Activated T-helper 2 cell treated with anti-CD3 and anti-CD28 coated beads, Interferon-gamma antibody, Interleukin-2, Interleukin-4, amounts not matched to agents 10 μg/mL and 5 μg/mL and 100 μg/mL, durations not matched to agents 14 hours and 24 hours and 36 hours (primary cell): ENCODE measurements around the gene NKX3-2. TPM values are rescaled to one million over a fixed set of nuclear protein-coding genes. Genes with fewer than 3 reads are reported as not detected.

ENCODE experiments used
- DNase-seq: peaks from one replicate; pipeline ENCODE4 v3.0.0; 2021; ENCODE audit warnings: low spot score
- H3K27ac Mint-ChIP-seq: one replicate; pipeline ENCODE4 v1.8.0; 2021; ENCODE audit warnings: mixed read lengths
- H3K27me3 Mint-ChIP-seq: one replicate; pipeline ENCODE4 v1.8.0; 2021; ENCODE audit warnings: low read depth, mixed read lengths
- H3K36me3 Mint-ChIP-seq: one replicate; pipeline ENCODE4 v1.8.0; 2021; ENCODE audit warnings: low read depth, mixed read lengths
- H3K4me1 Mint-ChIP-seq: one replicate; pipeline ENCODE4 v1.8.0; 2021; ENCODE audit warnings: low read depth, mixed read lengths
- H3K4me3 Mint-ChIP-seq: one replicate; pipeline ENCODE4 v1.8.0; 2021; ENCODE audit warnings: low read depth, mild to moderate bottlenecking, moderate library complexity, mixed read lengths
- H3K9me3 Mint-ChIP-seq: one replicate; pipeline ENCODE4 v1.8.0; 2021; ENCODE audit warnings: mixed read lengths
- intact Hi-C: fragments of 100-400 bp; cut with micrococcal nuclease; formaldehyde crosslinking; loops from one replicate; pipeline ENCODE4 v1.15.1; 2023
- total RNA-seq: library from RNA; stranded (reverse); gene quantifications from 2 replicates; pipeline ENCODE4 v1.2.3, GENCODE V29; 2022

NKX3-2 gene
- total RNA-seq, 1 donor from 2014 or later: not detected

DNA sequence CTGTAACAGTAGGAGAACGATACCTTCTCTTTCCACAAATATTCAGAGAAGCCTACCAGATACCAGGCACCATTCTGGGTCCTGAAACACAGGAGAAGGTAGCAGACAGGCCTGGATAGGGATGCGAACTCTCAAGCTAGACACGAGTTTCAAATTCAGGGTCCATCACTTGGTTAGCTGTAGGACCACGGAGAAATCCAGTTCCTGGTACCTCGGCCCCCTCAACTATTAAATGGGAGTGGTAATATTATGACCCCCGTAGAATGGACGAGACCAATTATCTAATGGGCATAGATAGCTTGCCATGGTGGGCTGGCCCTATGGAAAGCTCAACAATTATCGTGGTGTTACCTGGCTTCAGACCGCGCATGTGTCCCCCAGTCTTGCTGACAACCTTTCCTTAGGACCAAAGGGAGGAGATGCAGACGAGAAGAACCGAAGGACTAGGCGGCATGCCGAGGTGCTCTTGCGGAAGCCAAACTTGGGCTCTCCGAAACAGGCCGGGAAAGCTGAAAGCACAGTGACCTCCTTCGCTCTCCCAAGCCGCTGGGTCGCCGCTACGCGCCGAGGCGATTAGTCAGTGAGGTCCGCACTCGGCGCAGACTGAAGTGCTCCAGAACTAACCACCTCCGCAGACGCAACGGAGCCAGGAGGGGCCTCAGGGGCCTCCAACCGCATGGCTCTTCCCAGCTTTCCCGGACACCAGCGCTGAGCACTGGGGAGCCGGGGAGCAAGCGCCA, 19.6 kb downstream of the NKX3-2 start:
- peaks cover 81% of the 10 kb centered on the region for H3K27me3 Mint-ChIP-seq
- intact Hi-C loops: no loop called here
- peaks cover 3% of the 10 kb centered on the region for H3K36me3 Mint-ChIP-seq
- no peak overlapping the region for H3K27ac Mint-ChIP-seq
- H3K4me1 Mint-ChIP-seq: peaks cover 14% of the 10 kb centered on the region
- DNase-seq: no peak
- H3K4me3 Mint-ChIP-seq: no peak overlapping the region
- H3K9me3 Mint-ChIP-seq: peaks cover 10% of the 10 kb centered on the region

DNA sequence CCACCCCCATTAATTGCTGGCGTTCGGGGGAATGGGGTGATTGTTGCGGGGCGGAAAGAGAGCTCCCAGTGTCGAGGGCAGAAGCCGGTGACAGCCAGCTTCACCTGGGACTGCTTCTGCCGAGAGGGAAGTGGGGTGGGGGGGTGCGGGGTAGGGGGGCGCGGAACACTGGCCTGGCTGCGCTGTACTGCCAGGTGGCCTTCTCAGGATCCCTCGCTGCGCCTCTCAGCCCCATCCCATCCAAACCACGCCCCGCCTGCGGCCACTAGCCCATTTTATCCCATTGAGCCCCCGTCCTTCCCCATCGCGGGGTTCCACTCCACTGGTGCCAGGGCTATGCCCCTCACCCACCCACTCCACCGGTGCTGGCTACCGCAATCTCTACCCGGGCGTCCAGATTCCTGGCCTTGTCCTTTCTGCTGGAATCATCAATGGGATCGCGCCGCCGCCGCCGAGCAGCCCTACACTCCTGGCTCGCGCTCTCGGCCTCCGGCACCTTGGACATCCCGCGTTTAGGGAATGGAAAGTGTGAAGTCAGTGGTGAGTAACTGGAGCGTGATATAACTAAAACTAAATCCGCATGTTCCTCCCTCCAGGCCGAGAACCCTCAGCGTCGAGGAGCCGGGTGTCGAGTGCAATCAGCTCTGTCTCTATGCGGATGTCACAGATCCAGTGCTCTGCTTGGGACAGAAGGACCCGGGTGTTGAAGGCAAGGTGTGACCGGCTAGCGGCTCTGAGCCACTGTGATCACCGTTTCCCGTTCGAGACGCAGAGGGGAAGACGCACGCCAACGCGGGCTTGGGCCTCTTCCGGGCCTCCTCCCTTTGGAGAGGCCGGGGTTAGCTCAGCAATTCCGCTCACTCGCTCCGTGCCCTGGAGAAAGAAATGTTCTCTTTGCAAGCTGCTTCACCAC, 20.5 kb downstream of the NKX3-2 start:
- H3K4me1 Mint-ChIP-seq: peaks cover 12% of the 10 kb centered on the region
- intact Hi-C loops: no loop called here

DNA sequence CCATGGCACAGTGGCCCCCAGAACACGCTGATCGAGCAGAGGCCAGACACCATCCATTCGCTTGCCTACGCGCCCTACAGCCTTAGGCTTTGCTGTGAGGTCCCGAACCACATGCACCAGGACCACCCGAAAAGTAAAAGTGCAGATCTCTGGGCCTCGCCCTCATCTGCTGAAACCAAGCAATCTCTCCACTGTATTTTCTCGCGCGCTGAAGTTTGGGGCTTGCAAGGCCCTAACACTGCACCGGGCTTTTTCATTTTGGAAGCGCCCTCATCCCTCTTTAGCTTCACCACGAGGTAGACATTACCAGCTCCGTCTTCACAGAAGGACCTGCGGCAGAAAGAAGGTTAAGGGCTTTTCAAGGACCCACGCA, 21.2 kb downstream of the NKX3-2 start:
- Mint-ChIP-seq H3K4me1 (peaks cover 7% of the 10 kb centered on the region), H3K36me3 (no peaks in the 10 kb centered on the region), H3K27ac (no peak overlapping the region), H3K9me3 (peaks cover 10% of the 10 kb centered on the region), H3K4me3 (no peak overlapping the region), H3K27me3 (peaks cover 73% of the 10 kb centered on the region)
- DNase-seq: no peak
- intact Hi-C loops: no loop called here

More for the DNA sequence above, 20.5 kb downstream of the NKX3-2 start:
- Mint-ChIP-seq H3K4me3 (no peak overlapping the region), H3K36me3 (peaks cover 2% of the 10 kb centered on the region), H3K27ac (no peak overlapping the region), H3K27me3 (peaks cover 79% of the 10 kb centered on the region), H3K9me3 (peaks cover 10% of the 10 kb centered on the region)
- DNase-seq: no peak

DNA sequence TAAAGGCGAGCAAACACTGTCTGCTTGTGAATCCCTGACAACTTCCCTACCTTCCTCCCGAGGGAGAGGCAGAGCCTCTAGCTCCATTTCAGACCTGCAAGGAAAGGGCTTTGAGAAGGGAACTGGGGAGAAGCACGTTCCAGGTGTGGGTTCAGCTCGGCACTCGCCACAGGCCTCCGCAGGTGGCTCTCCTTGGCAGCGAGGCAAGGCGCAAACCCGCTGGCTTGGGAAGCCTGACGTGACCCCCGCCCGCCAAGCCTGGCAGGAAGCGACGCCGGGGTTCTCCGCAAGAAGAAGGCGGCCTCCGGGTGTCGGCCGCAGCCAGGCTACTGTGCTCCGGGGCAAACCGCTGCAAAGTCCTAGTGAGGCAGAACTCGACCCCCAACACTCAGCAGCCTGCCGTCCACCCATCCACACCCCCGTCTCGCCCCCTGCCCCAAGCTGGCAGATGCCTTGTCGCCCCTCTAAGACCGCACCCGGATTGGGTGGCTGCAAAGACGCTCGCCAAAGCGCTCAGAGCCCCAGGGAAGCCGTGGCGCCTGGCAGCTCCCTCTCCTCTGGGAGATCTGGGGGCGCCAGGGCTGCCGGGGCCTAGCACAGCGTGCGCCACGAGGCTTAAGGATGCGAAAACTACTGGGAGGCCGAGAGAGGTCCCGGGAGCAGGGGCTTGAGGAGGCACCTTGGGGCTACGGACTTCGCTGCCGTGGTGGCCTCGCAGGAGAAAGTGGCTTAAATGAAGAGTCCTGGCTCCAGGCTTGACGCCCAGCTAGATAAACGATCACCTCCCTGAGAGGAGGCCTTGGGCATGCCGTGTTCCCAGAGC, 21.8 kb downstream of the NKX3-2 start:
- H3K4me1 Mint-ChIP-seq: peaks cover 6% of the 10 kb centered on the region
- DNase-seq: no peak
- H3K27me3 Mint-ChIP-seq: peaks cover 73% of the 10 kb centered on the region
- peaks cover 10% of the 10 kb centered on the region for H3K9me3 Mint-ChIP-seq
- no peak overlapping the region for H3K4me3 Mint-ChIP-seq
- no peaks in the 10 kb centered on the region for H3K36me3 Mint-ChIP-seq
- H3K27ac Mint-ChIP-seq: no peak overlapping the region
- intact Hi-C loops: no loop called here

DNA sequence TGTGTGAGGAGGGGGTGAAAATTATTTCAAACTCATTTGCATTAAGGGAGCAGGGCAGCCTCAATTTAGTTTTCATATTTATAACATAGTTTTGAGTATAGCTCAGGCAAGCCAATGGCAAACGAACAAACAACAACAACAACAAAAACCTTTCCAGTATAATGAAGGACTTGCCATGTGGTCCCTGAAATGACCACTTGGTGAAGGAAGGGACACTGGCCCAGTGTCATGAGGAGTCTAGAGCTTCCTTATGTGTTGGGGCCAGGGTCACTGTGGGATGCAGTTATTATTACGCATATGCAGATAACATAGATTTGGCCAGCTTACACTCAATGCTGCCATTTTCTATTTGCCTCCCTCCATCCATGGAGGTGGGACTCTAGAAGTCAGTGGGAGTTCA, 23.3 kb downstream of the NKX3-2 start:
- no peak for DNase-seq
- Mint-ChIP-seq H3K4me1 (peaks cover 3% of the 10 kb centered on the region), H3K4me3 (no peak overlapping the region), H3K36me3 (no peaks in the 10 kb centered on the region), H3K27ac (no peak overlapping the region), H3K9me3 (peaks cover 10% of the 10 kb centered on the region), H3K27me3 (peaks cover 70% of the 10 kb centered on the region)
- intact Hi-C loops: no loop called here

DNA sequence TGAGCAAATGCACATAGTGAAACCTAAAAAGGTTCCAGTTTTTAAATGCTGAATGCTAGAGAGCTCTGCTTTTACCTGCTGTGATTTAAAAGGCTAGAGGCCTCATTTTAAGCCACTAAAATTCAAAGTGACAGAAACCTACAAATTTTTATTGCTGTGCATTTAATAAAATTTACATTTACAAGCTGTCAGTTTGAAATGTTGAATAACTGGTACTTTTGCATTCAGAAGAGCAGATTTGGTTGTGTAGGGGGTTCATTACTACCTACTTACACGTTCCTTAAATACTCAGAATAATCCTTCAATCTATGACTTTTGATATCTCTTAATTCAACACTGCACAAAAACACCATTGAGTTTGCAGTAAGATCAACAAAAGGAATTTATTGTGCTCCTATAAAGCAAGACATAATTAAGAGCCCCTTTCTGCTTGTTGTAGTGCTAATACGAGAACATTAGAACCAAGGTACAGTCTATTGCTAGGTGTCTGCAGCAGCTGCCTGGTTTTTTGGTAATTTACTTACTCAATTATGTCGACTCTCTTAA, 27.9 kb downstream of the NKX3-2 start:
- no peak overlapping the region for H3K27ac Mint-ChIP-seq
- intact Hi-C loops: no loop called here
- H3K4me3 Mint-ChIP-seq: no peak overlapping the region
- no peaks in the 10 kb centered on the region for H3K36me3 Mint-ChIP-seq
- H3K4me1 Mint-ChIP-seq: no peaks in the 10 kb centered on the region
- DNase-seq: no peak
- H3K27me3 Mint-ChIP-seq: peaks cover 46% of the 10 kb centered on the region
- H3K9me3 Mint-ChIP-seq: no peaks in the 10 kb centered on the region

DNA sequence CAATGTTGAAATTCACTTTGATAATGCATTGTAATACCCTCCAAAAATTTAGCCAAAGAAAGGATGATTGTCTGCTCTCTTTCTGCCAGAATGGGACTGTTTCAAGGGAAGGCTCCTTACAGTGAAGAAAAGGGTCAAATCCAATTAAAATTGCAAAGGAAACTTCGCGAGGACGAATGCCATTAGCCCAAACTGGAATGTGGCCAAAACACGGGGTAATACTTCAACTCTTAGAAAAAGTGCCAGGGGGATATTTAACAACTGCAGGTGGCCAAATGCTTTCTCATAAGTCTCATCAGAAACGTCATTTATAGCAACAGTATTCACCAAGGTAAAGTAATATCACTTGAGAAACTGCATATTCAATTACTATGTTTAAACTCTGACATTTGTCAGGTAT, 29.0 kb downstream of the NKX3-2 start:
- Mint-ChIP-seq H3K4me3 (no peak overlapping the region), H3K4me1 (no peaks in the 10 kb centered on the region), H3K36me3 (no peaks in the 10 kb centered on the region), H3K27ac (no peak overlapping the region), H3K9me3 (no peaks in the 10 kb centered on the region), H3K27me3 (peaks cover 41% of the 10 kb centered on the region)
- intact Hi-C loops: no loop called here
- no peak for DNase-seq

DNA sequence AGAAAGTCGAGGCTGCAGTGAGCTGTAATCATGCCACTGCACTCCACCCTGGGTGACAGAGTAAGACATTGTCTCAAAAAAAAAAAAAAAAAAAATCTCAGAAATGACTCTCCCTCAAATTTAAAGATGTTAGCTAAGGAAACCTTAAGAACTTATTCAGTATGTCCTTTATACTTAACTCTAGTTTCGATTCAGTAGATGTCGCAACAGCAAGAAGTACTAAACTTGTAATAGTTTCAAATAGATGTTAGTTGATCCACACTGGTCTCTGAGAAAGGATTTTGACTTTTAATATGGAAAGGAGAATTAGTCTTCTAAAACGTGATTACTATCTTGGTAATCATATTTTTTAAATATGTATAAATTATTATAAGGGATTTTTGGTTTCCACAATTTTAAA, 29.6 kb downstream of the NKX3-2 start:
- Mint-ChIP-seq H3K4me3 (no peak overlapping the region), H3K4me1 (no peaks in the 10 kb centered on the region), H3K27me3 (peaks cover 40% of the 10 kb centered on the region), H3K36me3 (no peaks in the 10 kb centered on the region), H3K9me3 (no peaks in the 10 kb centered on the region), H3K27ac (no peak overlapping the region)
- no peak for DNase-seq
- intact Hi-C loops: no loop called here

DNA sequence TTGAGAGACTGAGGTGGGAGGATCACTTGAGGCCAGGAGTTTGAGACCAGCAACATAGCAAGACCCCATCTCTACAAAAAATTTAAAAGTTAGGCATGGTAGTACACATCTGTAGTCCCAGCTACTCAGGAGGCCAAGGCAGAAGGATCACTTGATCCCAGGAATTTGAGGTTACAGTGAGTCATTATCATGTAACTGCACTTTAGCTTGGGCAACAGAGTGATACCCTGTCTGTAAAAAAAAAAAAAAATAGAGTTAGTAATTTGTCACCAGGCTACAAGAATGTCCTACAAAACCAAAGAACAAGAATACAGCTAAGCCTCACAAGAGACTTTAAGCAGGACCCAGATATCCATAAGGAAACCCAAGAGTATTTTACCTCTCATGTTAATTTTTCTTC, 33.2 kb downstream of the NKX3-2 start:
- Mint-ChIP-seq H3K4me1 (no peaks in the 10 kb centered on the region), H3K36me3 (no peaks in the 10 kb centered on the region), H3K27me3 (peaks cover 27% of the 10 kb centered on the region), H3K27ac (no peak overlapping the region), H3K9me3 (no peaks in the 10 kb centered on the region), H3K4me3 (no peak overlapping the region)
- DNase-seq: no peak
- intact Hi-C loops: no loop called here

DNA sequence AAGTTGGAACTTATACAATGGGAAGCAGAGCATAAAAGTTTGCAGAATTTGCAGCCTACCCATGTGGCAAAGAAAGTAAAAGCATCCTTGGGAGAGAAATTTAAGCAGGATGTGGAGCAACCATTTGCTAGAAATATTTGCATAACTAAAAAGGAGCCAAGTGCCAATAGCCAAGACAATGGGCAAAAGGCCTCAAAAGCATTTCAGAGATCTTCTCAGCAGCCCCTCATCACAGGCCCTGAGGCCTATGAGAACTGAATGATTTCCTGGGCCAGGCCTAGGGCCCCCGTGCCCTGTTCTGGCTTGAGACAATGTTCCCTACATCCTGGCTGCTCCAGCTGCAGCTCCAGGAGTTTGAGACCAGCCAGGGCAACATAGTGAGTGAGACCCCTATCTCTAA, 34.9 kb downstream of the NKX3-2 start:
- intact Hi-C loops: no loop called here
- no peak overlapping the region for H3K27ac Mint-ChIP-seq
- no peaks in the 10 kb centered on the region for H3K9me3 Mint-ChIP-seq
- no peak for DNase-seq
- no peaks in the 10 kb centered on the region for H3K4me1 Mint-ChIP-seq
- H3K4me3 Mint-ChIP-seq: no peak overlapping the region
- peaks cover 28% of the 10 kb centered on the region for H3K27me3 Mint-ChIP-seq
- no peaks in the 10 kb centered on the region for H3K36me3 Mint-ChIP-seq

DNA sequence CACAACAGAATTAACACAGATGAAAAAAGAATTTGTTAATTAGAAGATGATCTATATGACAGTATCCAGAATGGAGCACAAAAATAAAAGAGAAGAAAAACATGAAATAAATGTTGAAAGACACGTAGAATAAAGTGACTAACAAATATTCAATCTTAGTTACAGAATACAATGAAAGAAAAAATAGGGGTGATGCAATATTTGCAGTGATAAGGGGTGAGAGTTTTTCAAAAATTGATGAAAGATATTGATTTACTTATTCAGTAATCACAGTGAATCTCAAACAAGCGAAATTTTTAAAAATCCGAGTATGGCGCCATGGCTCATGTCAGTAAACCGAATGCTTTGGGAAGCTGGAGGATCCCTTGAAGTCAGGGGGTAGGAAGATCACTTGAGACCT, 39.9 kb downstream of the NKX3-2 start:
- no peaks in the 10 kb centered on the region for H3K9me3 Mint-ChIP-seq
- peaks cover 31% of the 10 kb centered on the region for H3K27me3 Mint-ChIP-seq
- H3K4me1 Mint-ChIP-seq: no peaks in the 10 kb centered on the region
- intact Hi-C loops: no loop called here
- H3K4me3 Mint-ChIP-seq: no peak overlapping the region
- no peak overlapping the region for H3K27ac Mint-ChIP-seq
- DNase-seq: no peak
- H3K36me3 Mint-ChIP-seq: no peaks in the 10 kb centered on the region

DNA sequence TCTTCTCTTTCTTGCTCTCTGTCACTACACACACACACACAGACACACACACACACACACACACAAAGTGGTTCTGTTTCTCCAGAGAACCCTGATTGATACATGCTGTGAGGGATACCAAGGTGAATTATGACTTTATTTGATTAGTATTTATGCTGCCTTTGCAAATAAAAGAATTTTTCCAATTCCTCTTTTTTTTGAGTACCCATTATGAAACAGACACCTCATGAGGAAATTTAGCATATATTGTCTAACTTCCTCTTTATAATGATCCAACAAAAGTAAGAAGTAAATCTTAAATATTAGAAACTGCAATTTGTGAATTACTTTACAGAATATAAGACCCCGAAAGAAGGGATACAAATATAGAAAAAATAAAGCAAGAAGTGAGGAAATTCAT, 45.8 kb downstream of the NKX3-2 start:
- Mint-ChIP-seq H3K4me1 (no peaks in the 10 kb centered on the region), H3K27me3 (peaks cover 30% of the 10 kb centered on the region), H3K4me3 (no peak overlapping the region), H3K9me3 (no peaks in the 10 kb centered on the region), H3K27ac (no peak overlapping the region), H3K36me3 (no peaks in the 10 kb centered on the region)
- no peak for DNase-seq
- intact Hi-C loops: no loop called here
